Measurements from ENCODE around the gene WDR73. TPM values are rescaled to one million over a fixed set of nuclear protein-coding genes. Genes with fewer than 3 reads are reported as not detected.

WDR73 gene
- total RNA-seq, 6 experiments from 2014 or later, result 19.9 to 23.7 (median 21.4) TPM

DNA sequence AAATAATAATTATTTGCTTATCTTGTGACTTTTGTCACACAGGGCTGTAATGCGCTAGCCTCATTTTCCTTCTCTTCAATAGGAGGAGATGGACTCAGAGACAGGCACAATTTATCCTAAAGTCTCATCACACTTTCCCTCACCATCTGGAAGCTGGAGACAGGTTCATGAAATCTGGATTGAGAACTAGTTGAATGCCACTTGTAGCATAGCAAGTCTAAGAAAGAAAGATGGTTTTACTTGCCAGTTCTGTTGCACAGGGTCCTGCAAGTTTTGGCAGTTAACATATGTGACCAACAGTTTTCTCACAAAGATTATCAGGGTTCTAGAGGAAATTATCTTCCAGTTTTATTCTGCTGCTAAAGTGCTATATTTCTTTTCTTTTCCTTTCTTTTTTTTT lies 62.3 kb downstream of the WDR73 start:
- H3K27me3 Mint-ChIP-seq (ENCODE audit: insufficient read depth), result peaks cover 11% of the 10 kb centered on the region
- TF ChIP-seq, protein P1, sequence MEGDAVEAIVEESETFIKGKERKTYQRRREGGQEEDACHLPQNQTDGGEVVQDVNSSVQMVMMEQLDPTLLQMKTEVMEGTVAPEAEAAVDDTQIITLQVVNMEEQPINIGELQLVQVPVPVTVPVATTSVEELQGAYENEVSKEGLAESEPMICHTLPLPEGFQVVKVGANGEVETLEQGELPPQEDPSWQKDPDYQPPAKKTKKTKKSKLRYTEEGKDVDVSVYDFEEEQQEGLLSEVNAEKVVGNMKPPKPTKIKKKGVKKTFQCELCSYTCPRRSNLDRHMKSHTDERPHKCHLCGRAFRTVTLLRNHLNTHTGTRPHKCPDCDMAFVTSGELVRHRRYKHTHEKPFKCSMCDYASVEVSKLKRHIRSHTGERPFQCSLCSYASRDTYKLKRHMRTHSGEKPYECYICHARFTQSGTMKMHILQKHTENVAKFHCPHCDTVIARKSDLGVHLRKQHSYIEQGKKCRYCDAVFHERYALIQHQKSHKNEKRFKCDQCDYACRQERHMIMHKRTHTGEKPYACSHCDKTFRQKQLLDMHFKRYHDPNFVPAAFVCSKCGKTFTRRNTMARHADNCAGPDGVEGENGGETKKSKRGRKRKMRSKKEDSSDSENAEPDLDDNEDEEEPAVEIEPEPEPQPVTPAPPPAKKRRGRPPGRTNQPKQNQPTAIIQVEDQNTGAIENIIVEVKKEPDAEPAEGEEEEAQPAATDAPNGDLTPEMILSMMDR (IDR thresholded peaks at IDR 0.05), result no peak
- H3K4me3 Mint-ChIP-seq, result no peak overlapping the region
- H3K4me1 Mint-ChIP-seq (ENCODE audit: low read depth), result peaks cover 15% of the 10 kb centered on the region
- no peaks in the 10 kb centered on the region for H3K36me3 Mint-ChIP-seq (ENCODE audit: low read depth)
- DNase-seq, result no peak
- no peaks in the 10 kb centered on the region; the same call in 1 of the 2 replicates for H3K9me3 Mint-ChIP-seq
- no peak overlapping the region for H3K27ac Mint-ChIP-seq

GRCh38 chr15:84590406-84590805 lies 63.7 kb downstream of the WDR73 start:
- peaks cover 15% of the 10 kb centered on the region for H3K4me1 Mint-ChIP-seq (ENCODE audit: low read depth)
- no peak overlapping the region for H3K4me3 Mint-ChIP-seq
- TF ChIP-seq, protein P1 (IDR thresholded peaks at IDR 0.05), result no peak
- no peak overlapping the region for H3K27ac Mint-ChIP-seq
- no peaks in the 10 kb centered on the region; the same call in 1 of the 2 replicates for H3K9me3 Mint-ChIP-seq
- no peaks in the 10 kb centered on the region for H3K36me3 Mint-ChIP-seq (ENCODE audit: low read depth)
- H3K27me3 Mint-ChIP-seq (ENCODE audit: insufficient read depth), result peaks cover 13% of the 10 kb centered on the region
- DNase-seq, result no peak

Other genes starting within 250 kb of the WDR73 start
- 1 to 10 TPM; 4.5 to 5.9 (median 5.5) TPM for gene ZSCAN2, start 53.3 kb downstream of the WDR73 start, total RNA-seq (2021; fragmentation: NEBNext Ultra II Directional; extraction: Animal tissue kit (Norgen Biotek cat#: 25700))
- gene NMB, start 3.9 kb upstream of the WDR73 start, total RNA-seq (2021; fragmentation: NEBNext Ultra II Directional; extraction: Animal tissue kit (Norgen Biotek cat#: 25700)), result 1 to 10 TPM; 4.4 to 7.1 (median 5.5) TPM
- gene SEC11A, start 61.9 kb upstream of the WDR73 start, total RNA-seq (2021; fragmentation: NEBNext Ultra II Directional; extraction: Animal tissue kit (Norgen Biotek cat#: 25700)), result 100 to 1,000 TPM; 203 to 230 (median 221) TPM
- gene ZNF592, start 94.3 kb upstream of the WDR73 start, total RNA-seq (2021; fragmentation: NEBNext Ultra II Directional; extraction: Animal tissue kit (Norgen Biotek cat#: 25700)), result 10 to 100 TPM; 15.4 to 19.0 (median 17.6) TPM
- under 1 TPM; 0.05 to 0.60 (median 0.26) TPM for gene ALPK3, start 163.1 kb upstream of the WDR73 start, total RNA-seq (2021; fragmentation: NEBNext Ultra II Directional; extraction: Animal tissue kit (Norgen Biotek cat#: 25700))
- gene SLC28A1, start 230.4 kb upstream of the WDR73 start, total RNA-seq (2021; fragmentation: NEBNext Ultra II Directional; extraction: Animal tissue kit (Norgen Biotek cat#: 25700)), result not detected

All from HFFc6 (cell line).